ENCODE results near the gene H6PD.
"Not testable (repeated sequence)": the region's sequence is repeated elsewhere in the genome, so short reads cannot be mapped to it uniquely, and the experiment has no call there.

- TF ChIP-seq CTCF (IDR thresholded peaks at IDR 0.05; ENCODE audit: low read depth, low read length); EZH2phosphoT487 (IDR thresholded peaks at IDR 0.05; ENCODE audit: low read depth): not testable (repeated sequence)
Observed at GRCh38 chr1:9299571-9300541, 65.3 kb downstream of the H6PD start.
